ENCODE data around the gene PHACTR1.

- TF ChIP-seq CEBPB (IDR thresholded peaks at IDR 0.05; ENCODE audit: low read depth, low read length) (no peak), CTCF (conservative IDR thresholded peaks at IDR 0.05; ENCODE audit: low read depth, low read length) (no peak), RFX5 (IDR thresholded peaks at IDR 0.05; ENCODE audit: low read depth, low read length) (no peak), USF2 (IDR thresholded peaks at IDR 0.05; ENCODE audit: low read depth, low read length) (no peak), MXI1 (IDR thresholded peaks at IDR 0.05; ENCODE audit: borderline replicate concordance, low read depth, low read length) (no peak)
These were observed 386.6 kb downstream of the PHACTR1 start for GRCh38 chr6:13103169-13103568.
